ENCODE measurements around the gene TRPV4. TPM values are rescaled to one million over a fixed set of nuclear protein-coding genes. Genes with fewer than 3 reads are reported as not detected.

TRPV4 gene
- total RNA-seq, 2 experiments from 2014 or later, result not detected

DNA sequence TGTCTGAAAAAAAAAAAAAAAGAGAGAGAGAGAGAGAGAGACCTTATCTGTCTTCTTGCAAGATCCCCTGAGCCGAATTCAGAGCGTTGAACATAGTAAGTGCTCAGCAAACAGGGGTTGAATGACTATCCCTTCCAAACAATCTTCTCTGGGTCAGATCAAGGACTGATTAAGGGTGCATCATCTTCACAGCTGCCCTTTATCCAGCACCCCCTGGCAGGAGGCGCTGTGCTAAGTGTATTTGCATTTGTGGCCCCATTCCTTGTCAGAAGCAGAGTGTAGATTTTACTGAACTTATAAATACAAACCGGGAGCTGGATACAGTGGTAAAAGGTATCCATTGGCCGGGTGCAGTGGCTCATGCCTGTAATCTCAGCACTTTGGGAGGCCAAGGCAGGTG lies 8.8 kb upstream of the TRPV4 start:
- H3K27me3 Mint-ChIP-seq, result no peaks in the 10 kb centered on the region
- DNase-seq, result no peak
- H3K36me3 Mint-ChIP-seq, result no peaks in the 10 kb centered on the region
- no peak overlapping the region for H3K27ac Mint-ChIP-seq
- H3K9me3 Mint-ChIP-seq, result no peaks in the 10 kb centered on the region
- no peak overlapping the region for H3K4me3 Mint-ChIP-seq
- peaks cover 2% of the 10 kb centered on the region for H3K4me1 Mint-ChIP-seq

DNA sequence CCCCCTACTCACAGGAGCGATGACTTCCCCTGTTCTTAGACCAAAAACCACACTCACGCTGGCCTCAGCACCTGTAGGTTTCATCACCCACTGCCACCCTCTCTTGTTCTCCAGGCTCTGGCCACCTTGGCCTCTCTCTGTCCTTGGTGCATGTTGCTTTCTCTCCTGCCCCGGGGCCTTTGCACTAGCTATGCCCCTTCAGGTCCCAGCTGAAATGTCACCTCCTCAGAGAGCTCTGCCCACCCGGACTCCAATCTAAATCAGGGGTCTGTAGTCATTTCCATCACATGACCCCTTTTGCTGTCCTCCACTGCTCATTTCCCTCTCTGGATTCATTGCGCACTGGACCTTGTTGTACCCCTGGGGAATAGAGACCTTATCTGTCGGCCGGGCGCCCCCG lies 8.2 kb upstream of the TRPV4 start:
- H3K36me3 Mint-ChIP-seq, result no peaks in the 10 kb centered on the region
- no peak overlapping the region for H3K4me3 Mint-ChIP-seq
- H3K4me1 Mint-ChIP-seq, result peaks cover 2% of the 10 kb centered on the region
- no peak for DNase-seq
- H3K9me3 Mint-ChIP-seq, result no peaks in the 10 kb centered on the region
- H3K27ac Mint-ChIP-seq, result no peak overlapping the region
- no peaks in the 10 kb centered on the region for H3K27me3 Mint-ChIP-seq

DNA sequence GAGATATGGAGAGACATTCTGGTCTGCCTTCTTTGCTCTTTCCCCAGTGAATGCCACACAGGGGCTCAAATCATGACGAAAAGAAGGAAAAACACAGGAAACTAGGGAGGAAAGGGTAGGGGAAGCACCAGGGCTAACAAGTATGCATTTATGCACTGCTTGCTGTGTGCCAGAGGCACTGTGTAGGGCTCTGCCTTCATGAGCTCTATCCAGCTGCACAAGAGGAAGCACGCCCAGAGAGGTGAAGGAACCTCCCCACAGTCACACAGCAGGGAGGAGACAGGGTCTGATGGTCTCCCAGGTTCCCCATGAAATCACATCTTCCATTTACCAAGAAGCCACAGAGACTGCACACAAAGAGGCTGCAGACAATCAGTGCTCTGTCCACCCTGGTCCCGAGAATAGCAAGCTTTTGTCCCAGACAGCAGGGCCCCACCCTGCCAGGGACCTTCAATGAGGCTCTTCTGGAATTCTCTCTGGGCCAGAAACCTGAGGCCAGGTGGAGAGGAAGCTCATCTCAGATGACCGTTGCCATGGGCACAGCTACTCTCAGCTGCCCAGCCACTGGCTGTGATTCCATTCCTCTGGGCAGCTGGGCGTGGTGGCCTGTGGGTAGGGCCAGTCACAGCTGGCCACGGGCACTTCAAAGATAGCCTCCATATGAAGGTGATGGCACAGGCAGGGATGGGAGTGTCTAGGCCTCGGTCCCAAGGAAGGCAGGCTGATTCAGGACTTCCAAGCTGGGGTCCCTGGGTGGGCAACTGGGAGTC lies 7.3 kb upstream of the TRPV4 start:
- no peaks in the 10 kb centered on the region for H3K36me3 Mint-ChIP-seq
- no peak overlapping the region for H3K27ac Mint-ChIP-seq

DNA sequence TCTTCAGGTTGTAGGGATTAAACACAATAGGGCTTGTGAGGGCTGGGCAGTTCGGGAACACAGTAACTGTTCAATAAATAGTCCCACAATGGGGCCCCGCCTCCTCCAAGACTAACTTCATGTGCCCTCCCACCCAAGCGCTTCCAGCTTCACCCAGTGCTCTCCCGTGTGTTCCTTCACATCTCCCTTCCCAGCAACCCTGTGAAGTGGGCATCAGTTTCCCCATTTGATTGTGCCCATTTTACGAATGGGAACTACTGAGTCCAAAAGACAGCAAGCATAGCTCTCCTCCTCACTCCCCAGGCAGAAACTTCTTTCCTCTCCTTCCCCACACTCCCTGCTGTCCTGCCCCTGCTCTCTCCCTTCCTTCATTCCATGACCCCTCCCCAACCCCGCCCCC lies 6.2 kb upstream of the TRPV4 start:
- DNase-seq, result no peak
- no peak overlapping the region for H3K27ac Mint-ChIP-seq
- H3K27me3 Mint-ChIP-seq, result peaks cover 8% of the 10 kb centered on the region
- no peak overlapping the region for H3K4me3 Mint-ChIP-seq
- no peaks in the 10 kb centered on the region for H3K9me3 Mint-ChIP-seq
- no peaks in the 10 kb centered on the region for H3K36me3 Mint-ChIP-seq
- H3K4me1 Mint-ChIP-seq, result no peaks in the 10 kb centered on the region

More for the DNA sequence above, 7.3 kb upstream of the TRPV4 start:
- Mint-ChIP-seq H3K9me3 (no peaks in the 10 kb centered on the region), H3K27me3 (no peaks in the 10 kb centered on the region), H3K4me1 (no peaks in the 10 kb centered on the region), H3K4me3 (no peak overlapping the region)
- DNase-seq, result no peak

DNA sequence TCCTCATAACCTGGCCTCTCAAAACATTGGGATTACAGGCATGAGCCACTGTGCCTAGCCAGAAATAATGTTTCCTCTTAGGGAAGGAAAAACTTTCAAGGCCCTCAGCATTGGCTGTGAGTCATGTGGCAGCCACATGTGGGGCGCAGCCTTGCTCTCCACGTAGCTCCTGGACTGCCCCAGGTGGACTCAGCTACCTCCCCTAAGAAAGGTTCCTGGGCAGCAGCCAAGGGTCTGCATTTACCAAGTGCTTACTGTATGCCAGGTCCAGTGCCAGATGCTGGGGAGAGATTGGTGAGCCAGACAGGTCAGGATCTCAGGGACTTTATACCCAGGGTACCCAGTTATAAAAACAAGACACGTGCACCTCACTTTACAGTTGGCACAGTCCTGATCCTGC lies 3.7 kb upstream of the TRPV4 start:
- no peaks in the 10 kb centered on the region for H3K9me3 Mint-ChIP-seq
- H3K36me3 Mint-ChIP-seq, result no peaks in the 10 kb centered on the region

DNA sequence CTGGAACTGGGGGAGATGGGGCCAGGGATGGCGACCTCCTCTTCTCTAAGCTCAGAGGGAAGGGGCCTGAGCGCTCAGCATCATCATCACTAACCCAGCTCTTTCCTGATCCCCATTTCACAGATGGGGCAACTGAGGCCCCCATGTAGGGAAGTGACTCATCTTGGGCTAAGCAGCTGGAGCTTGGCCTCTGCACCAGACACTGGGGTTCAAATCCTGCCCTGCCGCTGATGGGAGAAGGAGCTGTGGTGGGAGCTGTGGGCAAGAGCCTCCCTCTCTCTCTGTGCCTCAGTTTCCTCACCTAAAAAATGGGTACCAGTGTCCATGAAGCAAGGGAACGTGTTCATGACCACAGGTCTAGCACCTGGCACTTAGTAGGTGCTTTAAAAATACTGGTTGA lies 2.6 kb upstream of the TRPV4 start:
- Mint-ChIP-seq H3K36me3 (no peaks in the 10 kb centered on the region), H3K27ac (no peak overlapping the region)

More for the DNA sequence above, 3.7 kb upstream of the TRPV4 start:
- H3K4me1 Mint-ChIP-seq, result peaks cover 1% of the 10 kb centered on the region
- H3K27me3 Mint-ChIP-seq, result peaks cover 19% of the 10 kb centered on the region
- no peak overlapping the region for H3K4me3 Mint-ChIP-seq
- no peak overlapping the region for H3K27ac Mint-ChIP-seq
- DNase-seq, result no peak

DNA sequence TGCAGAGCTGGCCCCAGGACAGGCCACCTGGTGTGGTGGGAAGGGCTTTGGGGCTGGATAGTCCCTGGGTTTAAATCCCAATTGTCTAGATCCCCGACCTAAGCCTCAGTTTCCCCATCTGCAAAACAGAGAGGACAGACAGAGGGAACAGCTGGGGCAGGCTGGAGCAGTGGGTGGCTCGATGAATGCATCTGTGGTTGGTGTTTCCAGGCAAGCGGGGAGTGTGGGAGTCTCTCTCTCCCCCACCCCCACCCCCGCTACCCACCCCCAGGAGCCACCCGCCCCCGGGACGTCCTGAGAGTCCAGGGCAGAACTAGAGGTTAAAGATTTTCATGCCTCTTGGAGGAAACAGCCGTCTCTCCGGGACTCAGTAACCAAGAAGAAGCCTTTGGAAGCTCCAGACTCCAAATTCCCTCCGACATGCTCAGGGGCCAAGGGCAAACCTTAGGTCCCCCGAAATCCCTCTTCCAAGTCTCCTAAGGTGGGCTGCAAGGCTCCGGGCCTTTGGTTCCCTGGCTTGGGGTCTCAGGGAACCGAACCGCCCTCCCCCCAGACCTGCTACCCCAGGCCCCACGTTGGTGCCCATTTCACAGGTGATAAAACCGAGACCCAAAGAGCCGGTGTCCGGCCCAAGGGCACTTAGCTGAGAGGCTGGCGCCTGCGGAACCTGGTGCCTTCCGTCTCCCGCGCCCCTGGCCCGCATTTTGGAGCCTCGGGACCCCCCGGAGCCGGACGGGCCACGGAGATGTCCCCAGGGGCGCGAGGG lies 474 bp downstream of the TRPV4 start:
- DNase-seq, result no peak
- H3K27me3 Mint-ChIP-seq, result peaks cover 27% of the 10 kb centered on the region
- no peak overlapping the region for H3K4me3 Mint-ChIP-seq
- peaks cover 1% of the 10 kb centered on the region for H3K4me1 Mint-ChIP-seq
- no peaks in the 10 kb centered on the region for H3K9me3 Mint-ChIP-seq
- H3K36me3 Mint-ChIP-seq, result no peaks in the 10 kb centered on the region
- H3K27ac Mint-ChIP-seq, result no peak overlapping the region

More for the DNA sequence above, 2.6 kb upstream of the TRPV4 start:
- Mint-ChIP-seq H3K9me3 (no peaks in the 10 kb centered on the region), H3K4me3 (no peak overlapping the region), H3K27me3 (peaks cover 25% of the 10 kb centered on the region), H3K4me1 (peaks cover 1% of the 10 kb centered on the region)
- no peak for DNase-seq

DNA sequence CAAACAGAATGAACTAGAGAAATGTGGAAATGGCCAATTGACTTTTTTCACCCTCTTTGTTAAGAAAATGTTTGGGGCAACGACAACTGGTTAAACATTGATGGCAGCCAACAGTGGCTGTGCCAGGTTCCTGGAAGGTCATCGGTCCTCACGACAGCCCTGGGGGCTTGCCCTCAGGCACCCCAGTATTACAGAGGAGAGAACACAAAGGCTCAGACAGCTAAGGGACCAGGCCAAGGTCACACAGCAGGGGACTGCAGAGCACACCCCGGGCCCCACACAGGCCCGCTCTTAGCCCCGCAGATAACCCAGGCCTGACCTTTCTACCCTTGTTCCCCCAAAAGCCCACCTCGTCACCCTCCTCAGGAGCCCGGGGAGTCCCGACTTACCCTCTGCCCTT lies 1.3 kb downstream of the TRPV4 start:
- Mint-ChIP-seq H3K27me3 (peaks cover 27% of the 10 kb centered on the region), H3K36me3 (no peaks in the 10 kb centered on the region), H3K4me3 (no peak overlapping the region), H3K27ac (no peak overlapping the region), H3K9me3 (no peaks in the 10 kb centered on the region), H3K4me1 (peaks cover 1% of the 10 kb centered on the region)
- no peak for DNase-seq

DNA sequence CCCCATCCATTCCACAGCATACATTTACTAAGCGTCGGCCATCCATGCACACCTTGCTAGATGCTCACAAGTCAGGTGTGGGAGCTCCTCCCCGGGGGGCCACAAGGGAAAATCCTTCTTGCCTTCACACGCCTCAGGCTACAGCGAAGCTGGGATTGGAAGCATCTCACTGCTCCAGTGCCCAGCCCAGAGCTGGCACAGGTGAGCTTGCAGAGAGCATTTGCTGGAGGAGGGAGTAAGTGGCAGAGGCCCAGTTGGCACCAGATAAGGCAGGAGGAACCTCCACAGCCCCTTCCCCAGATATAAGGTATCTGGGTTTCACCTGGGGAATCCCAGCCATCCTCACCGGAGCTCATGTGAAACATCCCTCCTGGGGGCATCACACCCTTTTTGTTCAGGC lies 1.8 kb downstream of the TRPV4 start:
- no peaks in the 10 kb centered on the region for H3K36me3 Mint-ChIP-seq
- H3K4me1 Mint-ChIP-seq, result peaks cover 1% of the 10 kb centered on the region
- H3K9me3 Mint-ChIP-seq, result no peaks in the 10 kb centered on the region
- H3K4me3 Mint-ChIP-seq, result no peak overlapping the region
- DNase-seq, result no peak
- no peak overlapping the region for H3K27ac Mint-ChIP-seq
- peaks cover 27% of the 10 kb centered on the region for H3K27me3 Mint-ChIP-seq

DNA sequence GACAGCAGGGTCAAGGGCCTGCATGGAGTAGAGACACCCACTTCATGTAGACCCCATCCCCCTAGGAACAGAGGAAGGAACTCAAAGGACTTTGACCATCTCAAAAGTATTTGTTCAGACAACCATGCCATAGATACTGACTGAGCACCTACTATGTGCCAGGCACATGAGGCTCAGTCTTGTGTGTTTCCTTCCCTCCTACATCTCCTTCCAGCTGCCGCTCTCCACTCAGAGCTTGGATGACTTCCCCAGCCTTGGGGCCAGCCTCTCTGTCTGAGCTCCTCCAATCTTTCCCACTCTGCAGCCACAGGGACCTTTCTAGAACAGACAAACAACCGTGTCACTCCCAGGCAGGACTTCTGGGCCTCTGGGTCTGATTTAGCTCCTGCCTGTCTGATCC lies 2.5 kb downstream of the TRPV4 start:
- DNase-seq, result no peak
- Mint-ChIP-seq H3K4me3 (no peak overlapping the region), H3K36me3 (no peaks in the 10 kb centered on the region)

DNA sequence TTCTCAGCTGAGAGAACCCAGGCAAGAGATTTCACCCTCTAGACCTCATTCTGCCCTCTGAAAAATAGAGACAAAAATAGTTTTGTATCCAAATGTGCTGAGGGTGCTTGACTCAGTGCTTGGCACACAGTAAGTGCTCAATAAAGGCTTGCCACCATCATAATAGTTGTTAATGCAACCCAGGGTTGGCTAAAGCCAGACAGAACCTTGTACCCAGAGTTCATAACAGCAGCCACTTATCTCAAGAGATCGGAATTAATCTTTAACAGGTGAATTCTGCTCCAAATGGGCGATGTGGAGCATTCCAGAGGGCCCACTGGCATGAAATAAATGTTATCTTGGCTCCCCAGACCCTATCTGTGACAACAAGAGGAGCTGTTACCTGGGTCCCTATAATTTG lies 2.9 kb downstream of the TRPV4 start:
- no peaks in the 10 kb centered on the region for H3K9me3 Mint-ChIP-seq
- H3K27ac Mint-ChIP-seq, result no peak overlapping the region
- H3K4me1 Mint-ChIP-seq, result peaks cover 1% of the 10 kb centered on the region
- peaks cover 27% of the 10 kb centered on the region for H3K27me3 Mint-ChIP-seq
- no peaks in the 10 kb centered on the region for H3K36me3 Mint-ChIP-seq
- DNase-seq, result no peak
- no peak overlapping the region for H3K4me3 Mint-ChIP-seq

More for the DNA sequence above, 2.5 kb downstream of the TRPV4 start:
- no peak overlapping the region for H3K27ac Mint-ChIP-seq
- peaks cover 1% of the 10 kb centered on the region for H3K4me1 Mint-ChIP-seq
- H3K27me3 Mint-ChIP-seq, result peaks cover 27% of the 10 kb centered on the region
- no peaks in the 10 kb centered on the region for H3K9me3 Mint-ChIP-seq

DNA sequence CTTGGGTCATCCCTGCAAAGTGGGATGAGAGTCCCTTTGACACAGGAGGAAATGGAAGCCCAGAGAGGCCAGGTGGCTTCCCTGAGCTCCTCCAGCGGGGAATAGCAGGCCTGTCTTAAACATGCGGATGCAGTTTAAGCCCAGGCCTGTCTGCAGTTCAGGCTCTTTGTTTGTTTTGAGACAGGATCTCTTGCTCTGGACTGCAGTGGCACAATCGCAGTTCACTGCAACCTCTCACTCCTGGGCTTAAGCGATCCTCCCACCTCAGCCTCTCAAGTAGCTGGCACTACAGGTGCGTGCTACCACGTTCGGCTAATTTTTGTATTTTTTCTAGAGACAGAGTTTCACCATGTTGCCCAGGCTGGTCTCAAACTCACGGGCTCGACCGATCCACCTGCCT lies 3.5 kb downstream of the TRPV4 start:
- Mint-ChIP-seq H3K36me3 (no peaks in the 10 kb centered on the region), H3K27me3 (peaks cover 21% of the 10 kb centered on the region), H3K9me3 (no peaks in the 10 kb centered on the region), H3K4me1 (peaks cover 1% of the 10 kb centered on the region), H3K4me3 (no peak overlapping the region), H3K27ac (no peak overlapping the region)
- DNase-seq, result no peak

DNA sequence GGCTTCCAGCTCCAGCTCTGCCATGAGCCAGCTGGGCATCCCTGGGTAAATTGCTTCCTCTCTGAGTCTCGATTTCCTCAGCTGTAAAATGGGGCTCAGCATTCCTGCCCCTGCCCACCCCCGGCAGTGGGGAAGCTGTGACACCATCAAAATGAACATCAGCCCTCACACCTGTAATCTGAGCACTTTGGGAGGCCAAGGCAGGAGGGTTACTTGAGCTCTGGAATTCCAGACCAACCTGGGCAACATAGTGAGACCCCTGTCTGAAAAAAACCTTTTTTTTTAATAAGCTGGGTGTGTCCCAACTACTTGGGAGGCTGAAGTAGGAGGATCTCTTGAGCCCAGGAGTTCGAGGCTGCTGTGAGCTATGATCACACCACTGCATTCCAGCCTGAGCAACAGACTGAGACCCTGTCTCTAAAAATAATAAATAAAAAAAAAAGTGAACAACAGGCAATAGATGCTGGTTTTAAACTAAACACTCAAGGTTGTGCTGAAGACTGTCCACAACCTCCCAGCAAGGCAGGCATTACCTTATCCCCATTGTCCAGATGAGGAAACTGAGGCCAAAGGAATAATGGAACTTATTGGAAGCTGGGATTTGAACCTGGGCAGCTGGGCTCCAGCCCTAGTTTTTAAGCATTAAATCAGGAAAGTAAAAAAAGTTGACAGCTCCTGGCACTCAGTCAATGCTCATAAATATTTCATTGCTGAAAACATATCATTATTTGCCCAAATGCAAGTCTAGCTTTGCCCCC lies 4.3 kb downstream of the TRPV4 start:
- H3K9me3 Mint-ChIP-seq, result no peaks in the 10 kb centered on the region
- peaks cover 14% of the 10 kb centered on the region for H3K27me3 Mint-ChIP-seq
- no peak overlapping the region for H3K4me3 Mint-ChIP-seq
- H3K27ac Mint-ChIP-seq, result no peak overlapping the region
- H3K4me1 Mint-ChIP-seq, result peaks cover 1% of the 10 kb centered on the region
- no peaks in the 10 kb centered on the region for H3K36me3 Mint-ChIP-seq
- DNase-seq, result no peak

DNA sequence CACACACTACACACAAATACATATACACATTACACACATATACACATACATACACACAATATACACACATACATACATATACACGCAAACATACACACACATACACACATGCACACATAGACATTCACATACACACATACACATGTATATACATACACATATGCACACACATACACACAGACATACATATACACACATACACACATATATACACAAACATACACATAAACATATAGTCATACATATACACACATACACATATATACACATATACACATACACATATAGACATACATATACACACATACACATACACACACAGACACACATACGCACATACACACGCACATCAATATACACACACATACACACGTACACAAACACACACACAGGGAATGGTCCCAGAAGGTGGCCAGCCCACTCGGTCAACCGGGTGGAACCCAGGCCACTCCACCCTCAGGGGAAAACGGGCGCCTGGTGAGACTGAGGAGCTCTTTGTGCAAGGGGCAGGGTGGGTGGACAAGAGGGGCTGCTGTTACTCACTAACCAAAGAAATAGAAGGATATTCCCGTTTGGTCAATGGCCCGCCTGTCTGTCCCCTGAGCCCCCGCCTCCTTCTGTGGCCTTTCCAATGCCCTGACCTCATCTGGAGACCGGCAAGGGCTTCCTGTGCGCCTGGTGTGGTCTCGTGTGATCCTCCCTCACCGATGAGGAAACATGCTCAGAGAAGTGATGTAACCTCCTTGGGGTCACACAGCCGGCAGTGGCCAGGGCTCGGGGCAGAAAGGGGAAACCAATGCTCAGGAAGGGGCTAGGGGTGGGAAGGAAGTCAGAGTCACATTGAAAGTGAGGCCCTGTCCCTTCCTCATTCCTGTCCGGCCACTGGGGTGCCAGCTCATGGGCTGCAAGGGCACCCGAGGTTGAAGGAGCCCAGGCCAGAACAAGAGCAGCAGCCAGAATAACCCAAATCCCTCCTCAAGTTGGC lies 5.3 kb downstream of the TRPV4 start:
- no peaks in the 10 kb centered on the region for H3K4me1 Mint-ChIP-seq
- no peaks in the 10 kb centered on the region for H3K9me3 Mint-ChIP-seq
- H3K27me3 Mint-ChIP-seq, result peaks cover 8% of the 10 kb centered on the region
- H3K4me3 Mint-ChIP-seq, result no peak overlapping the region
- H3K27ac Mint-ChIP-seq, result no peak overlapping the region
- no peaks in the 10 kb centered on the region for H3K36me3 Mint-ChIP-seq
- DNase-seq, result no peak
